ENCODE data around the gene MRPL18. TPM values are rescaled to one million over a fixed set of nuclear protein-coding genes. Genes with fewer than 3 reads are reported as not detected.

The MRPL18 gene
- total RNA-seq, 2 donors from 2014 or later: 62.3 to 66.0 TPM

- no peak for TF ChIP-seq CTCF (IDR thresholded peaks at IDR 0.05)
- Histone ChIP-seq H3K4me3 (no peak overlapping the region), H3K9me3 (no peaks in the 10 kb centered on the region), H3K4me1 (no peaks in the 10 kb centered on the region), H3K27ac (no peak overlapping the region), H3K36me3 (peaks cover 64% of the 10 kb centered on the region), H3K27me3 (no peaks in the 10 kb centered on the region)
- DNase-seq (ENCODE audit: low spot score): no peak
Measured at GRCh38 chr6:159753081-159753872, 37.0 kb upstream of the MRPL18 start.

GRCh38 chr6:159754401-159754800 is 35.9 kb upstream of the MRPL18 start:
- H3K27ac ChIP-seq: no peak overlapping the region
- TF ChIP-seq CTCF (IDR thresholded peaks at IDR 0.05): no peak
- no peaks in the 10 kb centered on the region for H3K4me1 ChIP-seq
- no peaks in the 10 kb centered on the region for H3K27me3 ChIP-seq
- H3K9me3 ChIP-seq: no peaks in the 10 kb centered on the region
- peaks cover 53% of the 10 kb centered on the region for H3K36me3 ChIP-seq
- DNase-seq (ENCODE audit: low spot score): no peak
- H3K4me3 ChIP-seq: no peak overlapping the region

DNA sequence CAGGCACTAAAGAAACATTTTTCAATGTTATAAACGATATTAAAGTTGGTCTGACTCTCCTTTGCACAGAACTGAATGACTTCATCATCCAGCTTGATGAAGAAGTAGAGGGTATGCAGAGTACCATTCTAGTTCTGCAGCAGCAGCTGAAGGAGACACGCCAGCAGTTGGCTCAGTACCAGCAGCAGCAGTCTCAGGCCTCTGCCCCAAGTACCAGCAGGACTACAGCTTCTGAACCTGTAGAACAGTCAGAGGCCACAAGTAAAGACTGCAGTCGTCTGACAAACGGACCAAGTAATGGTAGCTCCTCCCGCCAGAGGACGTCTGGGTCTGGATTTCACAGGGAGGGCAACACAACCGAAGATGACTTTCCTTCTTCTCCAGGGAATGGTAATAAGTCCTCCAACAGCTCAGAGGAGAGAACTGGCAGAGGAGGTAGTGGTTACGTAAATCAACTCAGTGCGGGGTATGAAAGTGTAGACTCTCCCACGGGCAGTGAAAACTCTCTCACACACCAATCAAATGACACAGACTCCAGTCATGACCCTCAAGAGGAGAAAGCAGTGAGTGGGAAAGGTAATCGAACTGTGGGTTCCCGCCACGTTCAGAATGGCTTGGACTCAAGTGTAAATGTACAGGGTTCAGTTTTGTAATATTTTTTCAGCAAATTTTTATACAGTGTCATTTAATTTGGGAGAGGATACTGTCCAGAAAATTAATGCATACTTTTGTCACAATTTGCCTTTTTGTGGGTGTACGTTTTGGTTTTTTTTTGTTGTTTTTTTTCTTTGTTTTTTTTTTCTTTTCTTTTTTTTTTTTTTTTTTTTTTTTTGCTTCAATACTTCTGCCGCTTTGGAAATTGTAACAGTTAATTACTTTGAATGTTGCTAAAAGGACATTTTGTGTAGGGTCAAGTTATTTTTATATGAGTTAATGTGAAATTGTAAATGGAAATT is 35.0 kb upstream of the MRPL18 start:
- no peak overlapping the region for H3K27ac ChIP-seq
- DNase-seq (ENCODE audit: low spot score): no peak
- H3K4me3 ChIP-seq: no peak overlapping the region
- no peaks in the 10 kb centered on the region for H3K4me1 ChIP-seq
- H3K36me3 ChIP-seq: peaks cover 47% of the 10 kb centered on the region
- no peaks in the 10 kb centered on the region for H3K27me3 ChIP-seq
- H3K9me3 ChIP-seq: no peaks in the 10 kb centered on the region
- no peak for TF ChIP-seq CTCF (IDR thresholded peaks at IDR 0.05)

DNA sequence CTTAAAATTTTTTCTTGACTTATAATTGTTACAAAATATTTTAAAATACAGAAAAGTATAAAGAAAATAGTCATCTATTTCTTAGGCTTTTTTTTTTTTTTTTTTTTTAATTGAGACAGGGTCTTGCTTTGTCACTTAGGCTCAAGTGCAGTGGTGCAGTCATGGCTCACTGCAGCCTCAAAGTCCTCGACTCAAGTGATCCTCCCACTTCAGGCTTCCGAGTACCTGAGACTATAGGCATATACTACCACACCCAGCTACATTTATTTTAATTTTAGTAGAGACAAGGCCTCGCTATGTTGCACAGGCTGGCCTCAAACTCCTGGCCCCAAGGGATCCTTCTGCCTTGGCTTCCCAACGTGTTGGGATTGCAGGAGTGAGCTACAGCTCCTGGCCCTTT is 33.8 kb upstream of the MRPL18 start:
- H3K36me3 ChIP-seq: peaks cover 43% of the 10 kb centered on the region
- H3K4me1 ChIP-seq: peaks cover 0 to 10% of the 10 kb centered on the region in 2 donors
- no peak overlapping the region for H3K27ac ChIP-seq
- no peaks in the 10 kb centered on the region for H3K27me3 ChIP-seq
- H3K9me3 ChIP-seq: no peaks in the 10 kb centered on the region
- DNase-seq (ENCODE audit: low spot score): no peak
- TF ChIP-seq CTCF (IDR thresholded peaks at IDR 0.05): no peak
- H3K4me3 ChIP-seq: no peak overlapping the region

DNA sequence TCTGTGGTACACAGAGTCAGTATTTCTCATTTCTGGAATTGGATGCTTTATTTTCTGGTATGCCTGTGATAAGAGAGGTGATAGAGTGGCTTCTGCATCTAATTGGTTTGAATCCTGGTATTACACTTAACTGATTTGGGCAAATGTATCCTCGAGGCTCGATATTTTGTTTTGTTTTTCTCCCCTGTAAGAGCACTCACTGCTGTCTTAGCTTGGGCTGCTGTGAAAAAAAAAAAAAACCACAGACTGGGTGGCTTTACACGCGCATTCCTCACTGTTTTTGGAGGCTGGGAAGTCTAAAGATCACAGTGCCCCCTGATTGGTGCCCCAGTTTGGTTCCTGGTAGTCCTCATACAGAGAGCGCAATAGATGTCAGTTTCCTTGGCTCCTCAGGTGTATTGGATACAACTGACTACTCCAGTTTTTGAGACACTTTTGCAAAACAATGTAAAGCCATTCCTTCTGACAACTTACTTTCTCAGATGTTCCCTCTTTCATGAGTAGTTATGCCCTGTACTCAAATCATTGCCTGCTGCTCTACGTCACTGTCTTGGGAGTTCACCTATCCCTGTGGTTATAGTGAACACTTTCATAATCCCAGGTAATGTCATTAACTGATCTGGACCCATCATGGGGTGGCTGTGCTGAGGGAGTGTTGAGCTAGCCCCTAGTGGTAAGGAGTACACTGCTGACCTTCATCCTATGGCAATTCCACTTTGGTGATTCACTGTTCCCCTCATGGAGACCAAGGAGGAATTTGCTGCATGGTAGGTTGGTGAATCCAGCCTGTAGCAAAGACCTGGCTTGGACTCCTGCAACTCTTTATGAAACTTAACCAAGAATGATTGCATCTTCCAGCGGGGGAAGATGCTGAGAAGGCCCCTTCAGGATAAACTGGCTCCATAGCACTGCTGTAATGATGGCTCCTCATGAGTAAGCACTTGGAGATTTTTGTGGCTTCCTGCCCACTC is 32.0 kb upstream of the MRPL18 start:
- peaks cover 28% of the 10 kb centered on the region for H3K36me3 ChIP-seq

More for the DNA sequence above, 32.0 kb upstream of the MRPL18 start:
- Histone ChIP-seq H3K4me3 (no peak overlapping the region), H3K27ac (no peak overlapping the region), H3K9me3 (no peaks in the 10 kb centered on the region), H3K27me3 (no peaks in the 10 kb centered on the region), H3K4me1 (peaks cover 0 to 18% of the 10 kb centered on the region in 2 donors)
- no peak for DNase-seq (ENCODE audit: low spot score)
- TF ChIP-seq CTCF (IDR thresholded peaks at IDR 0.05): no peak
